ENCODE data around the gene CLIC5. TPM values are rescaled to one million over a fixed set of nuclear protein-coding genes. Genes with fewer than 3 reads are reported as not detected.
A peak's percentile ranks its signal among the peaks of the same experiment; 100 is the strongest.

Gene CLIC5
- total and polyA plus RNA-seq, 5 experiments from 2014 or later: 0.06 to 2.3 (median 0.42) TPM

DNA sequence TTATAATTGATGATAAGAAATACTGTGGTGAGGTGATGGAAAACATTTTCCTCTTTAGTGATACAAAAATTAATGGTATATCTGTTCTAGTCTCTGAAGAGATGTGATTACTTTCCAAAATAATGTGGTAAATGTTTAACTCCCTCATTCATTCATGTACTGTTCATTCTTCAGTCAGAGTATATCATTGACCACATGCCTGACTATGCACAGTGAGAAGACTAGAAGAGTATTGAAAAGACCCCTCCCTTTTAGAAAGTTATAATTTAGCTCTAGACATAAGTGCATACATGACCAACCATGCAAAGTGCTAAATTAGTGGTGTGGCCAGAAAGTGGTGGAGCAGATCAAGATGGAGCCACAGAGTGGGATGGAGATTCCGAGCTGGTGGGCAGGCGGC is 133.0 kb downstream of the CLIC5 start:
- no peak for ATAC-seq
- H3K4me3 Mint-ChIP-seq: no peak overlapping the region
- no peaks in the 10 kb centered on the region for H3K9me3 Mint-ChIP-seq
- H3K4me1 Mint-ChIP-seq: no peaks in the 10 kb centered on the region
- no peak overlapping the region for H3K27ac Mint-ChIP-seq
- POLR2A ChIA-PET: no interaction called here
- H3K36me3 Mint-ChIP-seq: no peaks in the 10 kb centered on the region
- DNase-seq: no peak
- peaks cover 0 to 19% (median 5%) of the 10 kb centered on the region in 5 donors for H3K27me3 Mint-ChIP-seq

DNA sequence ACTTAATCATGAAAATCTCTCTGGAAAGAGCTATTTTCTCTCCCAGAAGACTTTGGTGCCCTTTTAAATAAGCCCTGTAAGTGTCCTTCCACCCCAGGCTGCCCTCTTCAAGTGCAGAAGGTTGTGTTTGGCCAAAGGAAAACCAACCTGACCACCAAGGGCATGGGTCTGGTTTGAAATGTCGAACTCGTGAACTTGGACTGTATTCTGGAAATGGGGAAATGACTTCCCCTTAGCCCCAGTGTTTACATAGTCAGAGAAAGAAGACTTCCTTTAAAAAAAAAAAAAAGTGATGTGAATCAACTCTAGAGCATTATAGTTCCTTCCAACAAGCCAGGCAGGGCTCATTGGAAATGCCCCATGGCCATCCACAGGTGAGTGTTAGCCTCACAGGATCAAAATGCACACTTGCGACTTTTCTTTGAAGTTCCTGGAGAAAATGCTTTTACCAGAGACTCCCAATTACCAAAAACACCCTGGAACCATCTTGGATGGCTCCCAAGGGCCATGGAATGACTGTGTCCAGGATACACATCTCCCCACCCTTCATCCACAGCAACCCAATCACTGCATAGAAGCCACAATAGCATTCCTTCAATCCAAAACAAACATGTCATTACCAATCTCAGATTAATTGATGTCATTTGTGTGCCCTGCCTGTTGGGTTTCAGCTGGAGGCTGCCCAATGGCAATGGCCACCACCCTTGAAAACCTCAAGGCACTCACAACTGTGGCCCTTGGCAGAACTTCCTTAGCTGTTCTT is 133.8 kb downstream of the CLIC5 start:
- Mint-ChIP-seq H3K4me3 (no peak overlapping the region), H3K27me3 (peaks cover 0 to 13% (median 2%) of the 10 kb centered on the region in 5 donors), H3K9me3 (no peaks in the 10 kb centered on the region), H3K4me1 (no peaks in the 10 kb centered on the region), H3K27ac (no peak overlapping the region), H3K36me3 (no peaks in the 10 kb centered on the region)
- POLR2A ChIA-PET: no interaction called here
- DNase-seq (no peak), ATAC-seq (no peak)

DNA sequence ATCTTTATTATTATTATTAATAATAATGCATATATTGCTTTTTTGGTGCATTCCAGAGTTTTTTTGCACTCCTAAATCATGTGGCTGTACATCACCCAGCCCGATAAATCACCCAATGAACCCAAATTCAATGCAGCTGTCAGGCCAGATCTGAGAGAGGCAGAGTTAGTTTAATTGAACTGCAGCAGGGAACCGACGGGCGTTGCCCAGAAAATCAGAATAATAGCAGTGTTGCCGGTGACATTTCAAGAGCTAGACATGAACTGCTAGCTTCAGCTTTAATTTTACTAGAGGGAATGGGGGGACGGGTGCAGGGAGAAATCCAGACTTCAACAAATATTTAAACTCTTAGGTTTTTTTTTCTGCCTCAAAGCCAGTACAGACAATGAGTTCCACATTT is 135.0 kb downstream of the CLIC5 start:
- no peak overlapping the region for H3K27ac Mint-ChIP-seq
- ATAC-seq (no peak), DNase-seq (no peak)
- H3K4me1 Mint-ChIP-seq: no peaks in the 10 kb centered on the region
- POLR2A ChIA-PET: no interaction called here
- no peak overlapping the region for H3K4me3 Mint-ChIP-seq
- H3K27me3 Mint-ChIP-seq: peaks cover 0 to 9% (median 3%) of the 10 kb centered on the region in 5 donors
- no peaks in the 10 kb centered on the region for H3K9me3 Mint-ChIP-seq
- no peaks in the 10 kb centered on the region for H3K36me3 Mint-ChIP-seq

DNA sequence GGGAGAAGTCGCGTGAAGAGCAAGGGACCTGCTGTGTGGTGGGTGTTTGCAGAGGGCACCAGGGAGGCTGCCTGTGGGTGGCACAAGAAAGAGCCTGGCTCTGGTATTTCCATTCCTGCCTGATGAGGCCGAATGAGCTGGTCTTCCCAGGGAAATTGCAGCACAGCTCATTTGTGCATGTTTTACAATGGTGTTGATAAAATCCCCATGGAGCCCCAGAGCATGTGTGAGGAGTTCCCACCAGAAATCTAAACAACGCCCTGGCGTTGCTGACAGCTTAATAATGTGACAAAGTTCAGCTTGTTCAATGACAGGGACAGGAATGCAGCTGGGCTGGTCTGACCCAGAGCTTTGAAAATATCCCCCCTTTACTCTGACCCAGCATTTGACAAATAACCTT is 135.5 kb downstream of the CLIC5 start:
- Mint-ChIP-seq H3K27ac (no peak overlapping the region), H3K27me3 (peaks cover 0 to 9% (median 3%) of the 10 kb centered on the region in 5 donors), H3K4me3 (no peak overlapping the region), H3K9me3 (no peaks in the 10 kb centered on the region), H3K4me1 (no peaks in the 10 kb centered on the region), H3K36me3 (no peaks in the 10 kb centered on the region)
- POLR2A ChIA-PET: no interaction called here
- DNase-seq (no peak), ATAC-seq (no peak)

DNA sequence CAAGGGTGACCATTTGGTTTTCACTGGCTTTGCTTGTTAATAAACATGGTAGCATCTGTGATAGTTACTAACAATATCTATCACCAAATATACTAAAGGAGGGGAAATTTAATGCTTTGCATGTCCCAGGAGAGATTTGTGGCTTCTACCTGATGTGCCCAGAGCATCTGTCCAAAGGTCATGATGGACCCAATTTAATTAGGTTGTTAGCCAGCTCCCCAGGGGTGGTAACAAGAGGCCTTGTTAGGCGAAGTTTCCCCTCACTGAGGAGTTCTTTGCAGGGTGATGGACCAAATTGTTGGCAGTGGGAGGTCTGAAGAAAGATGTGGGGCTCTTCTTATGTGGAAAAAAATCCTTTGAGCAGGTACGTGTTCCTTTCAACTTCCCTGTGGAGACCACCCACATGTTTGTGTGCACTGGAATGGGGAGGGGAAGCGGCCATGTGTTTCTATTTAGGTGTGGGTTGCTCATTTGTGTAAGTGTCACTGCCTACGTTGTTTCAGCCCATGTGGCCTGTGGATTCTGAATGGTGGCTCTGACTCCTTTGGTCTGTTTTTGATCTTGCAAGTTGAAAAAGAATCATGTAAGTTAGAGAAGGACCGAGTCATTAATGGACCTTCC is 137.6 kb downstream of the CLIC5 start:
- POLR2A ChIA-PET: no interaction called here
- DNase-seq: no peak
- H3K27me3 Mint-ChIP-seq: peaks cover 1 to 10% (median 3%) of the 10 kb centered on the region in 5 donors
- H3K9me3 Mint-ChIP-seq: no peaks in the 10 kb centered on the region
- peak overlapping the region in 1 of 10 donors; percentile 11 for H3K27ac Mint-ChIP-seq
- H3K4me3 Mint-ChIP-seq: no peak overlapping the region
- H3K36me3 Mint-ChIP-seq: no peaks in the 10 kb centered on the region
- H3K4me1 Mint-ChIP-seq: no peaks in the 10 kb centered on the region
- no peak for ATAC-seq

DNA sequence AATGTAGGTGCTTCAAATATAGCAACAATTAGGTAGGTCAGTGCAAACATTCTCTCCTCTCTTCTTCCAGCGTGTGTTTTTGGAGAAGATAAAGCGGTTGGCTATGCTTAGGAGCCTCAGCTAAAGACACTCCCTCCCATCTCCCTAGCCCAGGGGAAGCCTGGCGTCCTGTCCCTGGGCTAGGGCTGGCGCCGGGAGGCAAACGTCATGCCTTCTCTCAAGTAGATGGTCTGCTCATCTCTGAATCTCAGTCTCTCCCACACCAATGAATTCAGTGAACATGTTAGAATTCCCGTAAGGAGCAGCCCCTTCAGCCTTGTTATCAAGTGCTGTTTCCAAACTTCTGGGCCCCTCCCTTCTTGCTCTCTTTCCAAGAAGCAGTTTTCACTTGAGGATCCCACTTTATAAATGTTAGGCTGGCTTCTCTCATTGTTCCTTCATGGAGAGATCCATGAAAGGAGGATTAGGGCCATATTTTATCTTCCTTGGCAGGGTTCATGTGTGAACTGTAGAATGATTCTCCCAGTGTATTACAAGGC is 142.8 kb downstream of the CLIC5 start:
- Mint-ChIP-seq H3K4me3 (no peak overlapping the region), H3K36me3 (no peaks in the 10 kb centered on the region), H3K4me1 (no peaks in the 10 kb centered on the region), H3K27ac (no peak overlapping the region), H3K9me3 (no peaks in the 10 kb centered on the region), H3K27me3 (peaks cover 1 to 35% (median 5%) of the 10 kb centered on the region in 5 donors)
- POLR2A ChIA-PET: no interaction called here
- no peak for ATAC-seq
- no peak for DNase-seq

DNA sequence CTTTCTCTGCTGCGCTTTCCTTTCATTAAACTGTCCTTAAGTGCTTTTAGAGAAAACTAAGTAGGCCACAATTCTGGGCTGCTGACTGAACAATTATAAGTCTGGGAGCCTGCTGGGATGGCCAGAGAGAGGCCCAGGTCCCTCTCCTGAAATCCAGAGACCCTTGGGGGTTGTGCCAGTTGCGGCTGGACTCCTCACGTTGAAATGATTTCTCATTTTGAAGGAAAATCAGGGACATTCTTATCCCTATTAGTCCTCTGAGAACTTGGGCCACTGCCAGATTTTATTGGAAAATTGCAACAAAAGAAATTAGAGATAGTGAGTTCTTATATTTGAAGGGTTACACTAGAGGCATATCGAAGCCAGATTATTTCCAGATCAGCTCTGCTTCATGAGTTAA is 145.1 kb downstream of the CLIC5 start:
- ATAC-seq (no peak), DNase-seq (no peak)
- H3K27me3 Mint-ChIP-seq: peaks cover 1 to 52% (median 8%) of the 10 kb centered on the region in 5 donors
- no peaks in the 10 kb centered on the region for H3K9me3 Mint-ChIP-seq
- H3K27ac Mint-ChIP-seq: no peak overlapping the region
- H3K4me1 Mint-ChIP-seq: peaks cover 0 to 2% (median 0%) of the 10 kb centered on the region in 4 donors
- no peaks in the 10 kb centered on the region for H3K36me3 Mint-ChIP-seq
- POLR2A ChIA-PET: no interaction called here
- no peak overlapping the region for H3K4me3 Mint-ChIP-seq

DNA sequence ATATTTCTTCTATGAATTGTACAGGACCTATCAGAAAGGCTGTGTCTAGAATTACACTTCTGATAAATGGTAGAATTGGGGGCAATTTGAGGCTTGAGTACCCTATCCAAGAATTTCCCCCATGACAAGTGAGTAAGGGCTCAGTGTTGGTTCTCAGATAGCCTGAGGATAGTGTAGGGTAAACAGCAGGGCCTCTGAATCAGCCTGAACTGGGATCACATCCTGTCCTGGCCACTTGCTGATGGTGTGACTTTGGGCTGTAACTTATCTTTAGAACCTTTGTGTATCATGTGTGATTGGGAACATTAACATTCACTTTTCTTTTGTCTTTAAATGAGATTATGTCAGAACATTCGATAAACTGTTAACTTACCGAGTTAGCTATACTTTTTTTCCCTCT is 151.0 kb downstream of the CLIC5 start:
- no peak for DNase-seq
- Mint-ChIP-seq H3K4me3 (no peak overlapping the region), H3K27ac (no peak overlapping the region), H3K4me1 (peaks cover 0 to 2% (median 0%) of the 10 kb centered on the region in 4 donors), H3K36me3 (no peaks in the 10 kb centered on the region), H3K9me3 (no peaks in the 10 kb centered on the region), H3K27me3 (peaks cover 0 to 37% (median 13%) of the 10 kb centered on the region in 5 donors)
- POLR2A ChIA-PET: no interaction called here
- no peak for ATAC-seq

DNA sequence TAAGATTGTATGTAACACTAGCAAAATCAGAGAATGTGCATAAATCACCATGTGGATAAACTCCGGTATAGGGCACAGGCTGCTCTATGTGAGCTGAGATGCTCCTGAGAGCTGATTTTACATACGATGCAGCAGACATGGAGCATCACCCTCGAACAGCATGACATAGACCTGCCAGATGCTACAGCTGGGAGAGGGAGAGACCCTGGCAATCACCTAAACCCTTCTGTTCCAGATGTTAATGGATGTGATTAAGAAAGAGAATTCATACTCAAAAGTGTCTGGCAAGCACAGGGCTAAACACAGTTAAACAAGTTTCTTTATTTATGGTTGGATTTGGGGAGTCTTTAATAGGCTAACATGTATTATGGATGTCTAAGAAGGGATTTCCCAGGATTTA is 157.0 kb downstream of the CLIC5 start:
- Mint-ChIP-seq H3K36me3 (no peaks in the 10 kb centered on the region), H3K9me3 (no peaks in the 10 kb centered on the region), H3K4me3 (no peak overlapping the region), H3K27ac (no peak overlapping the region), H3K27me3 (peaks cover 0 to 19% (median 9%) of the 10 kb centered on the region in 5 donors), H3K4me1 (no peaks in the 10 kb centered on the region)
- no peak for ATAC-seq
- POLR2A ChIA-PET: no interaction called here
- no peak for DNase-seq

DNA sequence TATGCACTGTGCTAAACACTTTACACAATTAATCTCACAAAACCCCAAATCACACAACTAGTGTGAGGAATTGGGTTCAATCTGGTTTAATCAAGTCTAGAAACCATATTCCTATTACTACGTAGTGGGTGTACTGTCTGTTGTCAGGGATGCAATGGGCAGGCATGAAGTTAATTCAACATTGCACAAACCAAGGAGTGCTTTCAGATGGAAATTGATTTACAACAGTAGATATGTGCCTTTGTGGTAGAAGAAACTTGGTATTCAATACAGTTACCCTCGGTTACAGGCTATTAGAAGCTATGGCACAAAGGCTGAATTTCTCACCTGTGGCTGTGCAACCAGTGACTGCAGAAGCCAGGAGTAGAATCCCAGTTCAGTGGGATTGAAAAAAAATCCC is 157.8 kb downstream of the CLIC5 start:
- POLR2A ChIA-PET: no interaction called here
- Mint-ChIP-seq H3K9me3 (no peaks in the 10 kb centered on the region), H3K4me1 (no peaks in the 10 kb centered on the region), H3K4me3 (no peak overlapping the region), H3K27me3 (peaks cover 2 to 19% (median 11%) of the 10 kb centered on the region in 5 donors), H3K27ac (no peak overlapping the region), H3K36me3 (peaks cover 0 to 3% (median 0%) of the 10 kb centered on the region in 3 donors)
- ATAC-seq: no peak
- no peak for DNase-seq

DNA sequence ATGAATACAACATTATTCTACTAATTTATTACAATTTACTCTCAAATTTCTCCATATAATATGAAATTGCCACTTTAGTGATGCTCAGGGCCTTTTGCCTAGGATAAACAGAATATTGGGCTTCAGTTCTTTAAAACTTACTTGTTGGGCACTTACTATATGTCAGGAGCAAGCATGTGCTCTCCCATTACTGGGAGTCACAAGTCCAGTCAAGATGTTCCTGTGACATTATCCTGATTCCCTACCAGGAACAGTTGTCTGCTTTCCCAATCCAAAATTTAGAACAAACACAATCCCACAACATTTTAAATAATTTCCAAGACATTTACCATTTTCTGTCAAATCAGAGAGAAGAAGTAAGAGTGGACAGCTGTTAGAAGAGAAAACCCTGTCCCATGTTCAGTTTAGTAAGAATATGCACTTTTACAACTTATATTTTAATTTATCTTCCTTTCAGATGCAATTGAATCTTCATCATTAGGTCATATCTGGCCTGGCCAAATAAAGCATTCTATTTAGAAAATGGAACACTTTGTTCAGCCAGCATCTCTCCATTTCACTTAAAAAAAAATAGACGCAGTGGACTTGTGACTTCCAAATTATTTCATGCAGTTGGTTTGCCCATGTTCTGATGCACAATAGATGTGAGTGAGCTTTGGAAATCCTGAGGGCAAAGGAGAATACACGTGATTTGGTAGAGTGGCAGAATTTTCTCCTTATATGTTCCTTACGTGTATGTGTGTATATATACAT is 159.8 kb downstream of the CLIC5 start:
- H3K27me3 Mint-ChIP-seq: peaks cover 2 to 22% (median 14%) of the 10 kb centered on the region in 5 donors
- H3K4me1 Mint-ChIP-seq: no peaks in the 10 kb centered on the region
- DNase-seq (no peak), ATAC-seq (no peak)
- H3K9me3 Mint-ChIP-seq: no peaks in the 10 kb centered on the region
- POLR2A ChIA-PET: no interaction called here
- no peak overlapping the region for H3K27ac Mint-ChIP-seq
- peaks cover 0 to 7% (median 0%) of the 10 kb centered on the region in 3 donors for H3K36me3 Mint-ChIP-seq
- H3K4me3 Mint-ChIP-seq: no peak overlapping the region

DNA sequence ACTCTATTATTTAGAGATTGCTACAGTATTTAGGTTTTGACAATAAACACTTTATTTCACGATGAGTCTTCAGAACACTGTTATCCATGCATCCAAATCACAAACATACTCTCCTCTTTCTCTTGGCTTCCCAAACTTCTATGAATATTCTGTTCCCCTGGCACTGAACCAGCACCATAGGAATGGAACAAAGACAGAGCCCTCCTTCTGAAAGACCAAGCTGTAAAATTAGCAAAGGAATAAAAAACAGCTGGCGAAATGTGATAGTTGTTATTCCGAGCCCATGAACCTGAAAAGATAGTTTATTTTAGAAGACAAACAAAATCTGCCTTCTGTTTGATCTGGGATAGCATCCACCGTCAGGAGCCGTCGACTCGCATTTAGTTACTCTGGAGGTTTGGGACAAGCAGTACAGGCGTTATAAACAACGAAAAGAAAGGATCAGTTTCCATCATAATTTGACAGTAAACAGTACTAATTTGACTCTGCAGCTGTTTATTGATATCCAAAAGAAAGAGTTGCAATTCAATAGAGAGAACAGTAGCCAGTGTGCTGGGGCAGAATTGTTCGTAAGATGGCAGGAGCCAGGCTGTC is 161.4 kb downstream of the CLIC5 start:
- POLR2A ChIA-PET: no interaction called here
- H3K27me3 Mint-ChIP-seq: peaks cover 2 to 13% (median 8%) of the 10 kb centered on the region in 5 donors
- ATAC-seq (no peak), DNase-seq (no peak)
- H3K36me3 Mint-ChIP-seq: peaks cover 0 to 7% (median 0%) of the 10 kb centered on the region in 3 donors
- no peak overlapping the region for H3K4me3 Mint-ChIP-seq
- H3K4me1 Mint-ChIP-seq: no peaks in the 10 kb centered on the region
- no peaks in the 10 kb centered on the region for H3K9me3 Mint-ChIP-seq
- H3K27ac Mint-ChIP-seq: no peak overlapping the region

DNA sequence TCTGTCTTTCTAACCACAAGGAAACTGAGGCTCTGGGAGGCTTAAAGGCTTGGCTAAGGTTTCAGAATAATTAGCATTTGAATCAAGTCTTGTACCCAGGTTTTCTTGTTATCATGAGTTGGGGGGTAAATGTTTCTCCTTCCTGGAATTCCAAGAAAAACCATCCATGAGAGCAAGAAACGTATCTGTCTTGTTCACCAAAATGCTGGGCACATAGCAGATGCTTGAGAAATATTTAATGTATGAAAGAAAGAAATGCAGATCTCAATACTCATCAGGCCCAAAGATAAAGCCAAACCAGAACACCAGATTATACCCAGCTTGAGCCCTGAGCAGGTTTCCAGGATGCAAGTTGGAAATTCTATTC is 164.6 kb downstream of the CLIC5 start:
- Mint-ChIP-seq H3K4me3 (no peak overlapping the region), H3K9me3 (no peaks in the 10 kb centered on the region), H3K27me3 (peaks cover 0 to 9% (median 7%) of the 10 kb centered on the region in 5 donors)

More for the DNA sequence above, 164.6 kb downstream of the CLIC5 start:
- ATAC-seq: no peak
- POLR2A ChIA-PET: no interaction called here
- no peak for DNase-seq
- Mint-ChIP-seq H3K27ac (no peak overlapping the region), H3K4me1 (no peaks in the 10 kb centered on the region), H3K36me3 (peaks cover 0 to 7% (median 0%) of the 10 kb centered on the region in 3 donors)

Data from naive thymus-derived CD8-positive, alpha-beta T cell (primary cell).